NCI-H345 treated with DMSO at 0.1 percent for 48 hours (cell line): ENCODE measurements around the gene DIP2B.
"Not testable (repeated sequence)": the region's sequence is repeated elsewhere in the genome, so short reads cannot be mapped to it uniquely, and the experiment has no call there.

Source experiments
- DNase-seq: peaks from one replicate; lab custom pipeline; 2025; ENCODE audit not compliant: unreplicated experiment; lab: John Stamatoyannopoulos, UW

DIP2B gene

GRCh38 chr12:50550530-50551223 is 45.9 kb downstream of the DIP2B start:
- DNase-seq, result no peak

DNA sequence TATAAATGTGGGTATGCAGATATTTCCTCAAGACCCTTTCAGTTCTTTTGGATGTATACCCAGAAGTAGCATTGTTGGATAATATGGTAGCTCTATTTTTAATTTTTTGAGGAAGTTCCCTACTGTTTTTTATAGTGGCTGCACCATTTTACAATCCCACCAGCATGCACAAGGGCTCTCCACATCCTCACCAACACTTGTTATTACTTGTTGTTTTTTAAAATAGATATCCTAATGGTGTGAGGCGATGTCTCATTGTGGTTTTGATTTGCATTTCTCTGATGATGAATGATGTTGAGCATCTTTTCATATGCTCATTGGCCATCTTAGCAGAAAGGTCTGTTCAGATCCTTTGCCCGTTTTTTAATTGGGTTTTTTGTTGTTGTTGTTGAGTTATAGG is 47.1 kb downstream of the DIP2B start:
- no peak for DNase-seq

GRCh38 chr12:50554651-50555050 is 49.9 kb downstream of the DIP2B start:
- DNase-seq, result no peak

GRCh38 chr12:50555471-50555885 is 50.7 kb downstream of the DIP2B start:
- no peak for DNase-seq

DNA sequence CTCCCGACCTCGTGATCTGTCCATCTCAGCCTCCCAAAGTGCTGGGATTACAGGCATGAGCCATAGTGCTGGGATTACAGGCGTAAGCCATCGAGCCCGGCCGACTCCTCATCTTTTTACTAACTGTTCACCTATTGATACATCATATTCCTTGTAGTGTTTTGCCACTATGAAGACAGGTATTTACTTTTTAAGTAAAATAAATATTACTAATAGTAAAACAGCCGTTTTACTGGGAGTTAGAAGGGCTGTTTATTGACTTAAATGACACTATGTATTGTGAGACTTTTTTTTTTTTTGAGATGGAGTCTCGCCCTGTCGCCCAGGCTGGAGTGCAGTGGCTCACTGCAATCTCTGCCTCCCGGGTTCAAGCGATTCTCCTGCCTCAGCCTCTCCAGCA is 51.5 kb downstream of the DIP2B start:
- no peak for DNase-seq

DNA sequence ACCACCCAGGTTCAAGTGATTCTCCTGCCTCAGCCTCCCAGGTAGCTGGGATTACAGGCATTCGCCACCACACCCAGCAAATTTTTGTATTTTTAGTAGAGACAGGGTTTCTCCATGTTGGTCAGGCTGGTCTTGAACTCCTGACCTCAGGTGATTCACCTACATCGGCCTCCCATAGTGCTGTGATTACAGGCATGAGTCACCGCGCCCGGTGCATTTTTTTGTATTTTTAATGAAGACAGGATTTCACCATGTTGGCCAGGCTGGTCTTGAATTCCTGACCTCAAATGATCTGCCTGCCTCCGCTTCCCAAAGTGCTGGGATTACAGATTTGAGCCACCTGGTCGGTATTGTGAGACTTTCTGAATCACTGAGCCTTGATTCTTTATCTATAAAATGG is 52.0 kb downstream of the DIP2B start:
- not testable (repeated sequence) for DNase-seq

GRCh38 chr12:50557421-50557820 is 52.6 kb downstream of the DIP2B start:
- DNase-seq, result no peak

GRCh38 chr12:50558970-50559369 is 54.2 kb downstream of the DIP2B start:
- no peak for DNase-seq

- no peak for DNase-seq
These were observed 58.0 kb downstream of the DIP2B start for GRCh38 chr12:50562520-50563433.

DNA sequence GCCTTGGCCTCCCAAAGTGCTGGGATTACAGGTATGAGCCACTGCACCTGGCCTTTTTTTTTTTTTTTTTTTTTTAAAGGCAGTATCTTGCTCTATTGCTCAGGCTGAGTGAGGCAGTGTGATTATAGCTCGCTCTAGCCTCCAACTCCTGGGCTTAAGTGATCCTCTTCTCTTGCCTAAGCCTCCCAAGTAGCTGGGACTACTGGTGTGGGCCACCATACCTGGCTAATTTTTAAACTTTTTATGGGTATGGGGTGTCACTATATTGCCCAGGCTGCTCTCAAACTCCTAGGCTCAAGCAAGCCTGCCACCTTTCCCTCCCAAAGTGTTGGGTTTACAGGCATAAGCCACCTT is 58.6 kb downstream of the DIP2B start:
- no peak for DNase-seq

DNA sequence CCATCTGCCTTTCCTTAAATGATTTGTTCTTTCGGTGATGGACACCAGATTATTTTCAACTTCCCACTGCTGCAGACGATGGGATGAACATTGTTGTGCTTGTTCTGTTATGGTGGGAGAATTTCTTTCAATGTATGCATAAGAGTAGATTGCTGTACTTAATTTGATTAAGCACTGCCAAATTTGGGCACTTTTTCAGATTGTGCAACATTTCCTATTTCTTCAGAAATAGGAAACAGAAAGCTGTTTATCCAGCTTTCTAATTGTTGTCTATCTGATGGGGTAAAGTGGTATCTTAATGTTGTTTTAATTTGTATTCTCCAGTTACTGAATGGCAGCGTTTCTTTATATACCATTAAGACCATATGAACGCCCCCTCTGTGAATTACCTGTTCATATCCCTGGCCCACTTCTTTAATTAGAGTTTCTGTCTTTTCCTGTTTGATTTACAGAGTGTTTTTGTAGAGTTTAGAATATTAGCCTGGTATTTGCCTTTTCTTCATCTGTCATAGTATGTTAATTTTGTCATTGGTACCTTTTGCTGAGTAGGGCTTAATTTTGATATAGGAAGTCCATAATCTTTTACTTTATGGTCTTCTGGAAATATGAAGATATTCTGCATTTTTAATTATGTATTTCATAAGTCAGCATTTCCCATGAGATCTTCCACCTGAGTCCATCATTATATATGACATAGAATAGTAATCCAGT is 59.6 kb downstream of the DIP2B start:
- DNase-seq, result no peak

DNA sequence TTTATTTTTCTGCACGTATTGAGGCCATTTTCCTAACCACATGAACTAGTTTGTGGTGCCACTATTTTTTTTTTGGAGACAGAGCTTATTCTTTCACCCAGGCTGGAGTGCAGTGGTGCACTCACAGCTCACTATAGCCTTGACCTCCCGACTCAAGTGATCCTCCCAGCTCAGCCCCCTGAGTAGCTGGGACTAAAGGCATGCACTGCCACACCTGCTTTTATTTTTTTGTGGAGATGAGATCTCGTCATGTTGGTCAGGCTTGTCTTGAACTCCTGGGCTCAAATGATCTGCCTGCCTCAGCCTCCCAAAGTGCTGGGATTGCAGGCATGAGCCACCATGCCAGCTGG is 60.1 kb downstream of the DIP2B start:
- DNase-seq, result no peak

GRCh38 chr12:50566066-50566465 is 61.3 kb downstream of the DIP2B start:
- DNase-seq, result no peak

DNA sequence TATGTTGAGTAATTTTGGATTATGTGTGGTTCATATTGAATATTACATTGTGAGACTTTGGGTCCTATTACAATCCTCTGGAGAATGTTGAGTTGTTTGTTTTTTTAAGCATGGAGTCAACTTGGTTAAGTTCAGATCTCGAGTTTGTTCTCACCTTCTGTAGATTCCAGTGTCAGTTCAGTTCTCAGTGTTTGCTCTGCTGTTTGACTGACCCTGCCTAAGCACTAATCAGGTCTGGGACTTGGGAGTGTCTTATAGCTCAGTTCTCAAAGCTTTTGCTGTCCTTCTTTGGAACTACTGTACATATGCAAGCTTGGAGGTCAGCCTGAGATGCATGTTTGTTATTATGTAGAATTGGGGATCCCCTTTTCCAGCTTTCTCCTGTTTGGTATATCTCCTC is 63.1 kb downstream of the DIP2B start:
- no peak for DNase-seq

- no peak for DNase-seq
These were observed 63.7 kb downstream of the DIP2B start for GRCh38 chr12:50568338-50569091.

DNA sequence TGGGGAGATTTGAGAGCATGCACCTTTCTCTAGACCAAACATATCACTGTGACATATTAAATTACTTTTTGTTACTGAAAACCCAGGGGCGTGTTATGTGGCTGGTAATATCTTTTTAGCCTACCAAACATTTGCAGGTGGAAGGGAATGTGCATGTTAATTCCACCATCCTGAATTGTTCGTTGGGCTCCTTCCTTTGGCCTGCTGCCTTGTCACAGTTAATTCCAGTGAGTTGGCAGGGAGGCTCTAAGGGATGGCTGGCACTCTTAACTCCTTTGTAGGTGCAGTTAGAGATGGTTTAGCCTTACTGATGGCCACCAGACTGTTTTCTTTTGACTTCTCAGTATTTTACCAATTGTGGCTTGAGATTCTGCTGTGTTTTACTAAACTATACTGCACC is 64.5 kb downstream of the DIP2B start:
- DNase-seq, result no peak

DNA sequence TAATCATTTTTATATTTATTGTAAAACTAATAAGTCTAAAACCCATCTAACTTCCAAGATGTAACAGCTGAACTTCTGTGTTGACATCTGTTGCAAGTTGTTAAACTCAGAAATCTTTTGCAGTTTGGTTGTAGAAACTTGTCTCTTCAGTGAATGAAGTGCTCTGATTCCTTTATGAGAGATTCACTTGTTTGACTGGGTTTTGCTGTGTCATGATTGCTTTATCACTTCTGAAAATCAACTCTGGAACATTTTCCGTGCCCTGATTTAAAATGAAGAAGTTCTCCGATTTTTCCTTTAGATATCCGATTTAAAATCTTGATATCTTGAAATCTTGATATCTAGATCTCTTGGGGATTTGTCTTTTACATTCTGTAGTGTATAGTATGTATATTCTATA is 65.1 kb downstream of the DIP2B start:
- DNase-seq, result no peak

GRCh38 chr12:50571786-50572185 is 67.0 kb downstream of the DIP2B start:
- no peak for DNase-seq

DNA sequence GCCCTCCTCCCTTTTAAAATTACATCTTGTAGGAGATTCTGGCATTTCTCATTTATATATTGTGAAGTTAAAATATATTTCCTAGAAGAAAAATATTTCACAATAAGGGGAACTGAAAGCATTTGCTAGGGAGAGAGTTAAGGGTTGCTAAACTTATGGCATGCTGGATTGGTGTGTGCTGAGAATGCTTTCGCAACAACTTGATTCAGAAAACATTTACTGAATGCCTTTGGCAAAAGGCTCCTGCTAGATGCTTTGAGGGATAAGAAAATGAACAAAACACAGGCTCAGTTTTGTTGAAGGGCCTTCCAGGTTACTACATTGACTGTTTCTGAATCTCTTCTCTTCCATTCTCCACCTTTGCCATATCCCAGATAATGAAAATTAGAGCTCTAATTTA is 67.5 kb downstream of the DIP2B start:
- DNase-seq, result no peak

GRCh38 chr12:50572760-50573159 is 68.0 kb downstream of the DIP2B start:
- DNase-seq, result no peak

- no peak for DNase-seq
These were observed 68.5 kb downstream of the DIP2B start for GRCh38 chr12:50573271-50573670.
